Ascending aorta (tissue), 2 donors: ENCODE data around the gene TMEM235. TPM values are rescaled to one million over a fixed set of nuclear protein-coding genes. Genes with fewer than 3 reads are reported as not detected.

Source experiments
- DNase-seq, 2 donors: peaks; one replicate each; pipeline ENCODE4 v3.0.0-alpha.2; 2019; ENCODE audit warnings: low spot score in 2 of 2
- H3K27ac ChIP-seq, 2 donors: fragments of 200-600 bp; sonication (generic); one replicate each; pipeline ENCODE4 v1.5.1; 2016 to 2017; ENCODE audit warnings: mild to moderate bottlenecking in 1 of 2
- H3K27me3 ChIP-seq: fragments of 200-600 bp; sonication (generic); one replicate; pipeline ENCODE4 v1.5.1; 2017
- H3K36me3 ChIP-seq, 2 donors: fragments of 200-600 bp; sonication (generic); one replicate each; pipeline ENCODE4 v1.5.1; 2016
- H3K4me1 ChIP-seq, 2 donors: fragments of 200-600 bp; sonication (generic); one replicate each; pipeline ENCODE4 v1.5.1; 2016 to 2017; ENCODE audit warnings: mild to moderate bottlenecking in 1 of 2
- H3K4me3 ChIP-seq, 2 donors: fragments of 200-600 bp; sonication (generic); one replicate each; pipeline ENCODE4 v1.5.1; 2016 to 2017; ENCODE audit warnings: mild to moderate bottlenecking in 1 of 2
- H3K9me3 ChIP-seq, 2 donors: fragments of 200-600 bp; sonication (generic); one replicate each; pipeline ENCODE4 v1.5.1; 2016
- CTCF ChIP-seq, 3 experiments: fragments of 200-600 bp in 2 of 3; fragments of 450-650 bp in 1 of 3; sonication (generic) in 2 of 3; IDR thresholded peaks; one replicate each; pipeline ENCODE4 v1.5.1; 2016 to 2019; ENCODE audit warnings: antibody characterized with exemption in 3 of 3, mild to moderate bottlenecking in 1 of 3, moderate library complexity in 1 of 3
- intact Hi-C: fragments of 100-400 bp; cut with DNase I; formaldehyde crosslinking; loops from one replicate; pipeline ENCODE4 v1.15.1; 2023
- total RNA-seq: library from RNA; depleted of rRNA; stranded (reverse); fragments of >200 nt; gene quantifications from one replicate; pipeline ENCODE4 v1.1.0, GENCODE V29; 2016

Gene TMEM235
- total RNA-seq, 1 donor from 2014 or later: not detected

- intact Hi-C loops: no loop called here
- H3K27ac ChIP-seq: peak overlapping the region in 1 of 2 donors; percentile 14
Measured at GRCh38 chr17:78263736-78264340, 32.4 kb downstream of the TMEM235 start.

GRCh38 chr17:78264590-78264989 is 33.2 kb downstream of the TMEM235 start:
- no peak for DNase-seq
- no peak for TF ChIP-seq CTCF (IDR thresholded peaks at IDR 0.05)
- intact Hi-C loops: no loop called here
- H3K4me3 ChIP-seq: no peak overlapping the region
- no peaks in the 10 kb centered on the region for H3K9me3 ChIP-seq
- no peak overlapping the region for H3K27ac ChIP-seq
- no peaks in the 10 kb centered on the region for H3K4me1 ChIP-seq
- H3K27me3 ChIP-seq: no peaks in the 10 kb centered on the region
- H3K36me3 ChIP-seq: no peaks in the 10 kb centered on the region

More at GRCh38 chr17:78263736-78264340, 32.4 kb downstream of the TMEM235 start:
- no peak for DNase-seq
- Histone ChIP-seq H3K4me1 (no peaks in the 10 kb centered on the region), H3K9me3 (no peaks in the 10 kb centered on the region), H3K4me3 (no peak overlapping the region), H3K27me3 (no peaks in the 10 kb centered on the region), H3K36me3 (no peaks in the 10 kb centered on the region)
- TF ChIP-seq CTCF (IDR thresholded peaks at IDR 0.05): no peak

- DNase-seq: no peak
- intact Hi-C loops: no loop called here
- H3K27ac ChIP-seq: no peak overlapping the region
- no peaks in the 10 kb centered on the region for H3K27me3 ChIP-seq
- no peaks in the 10 kb centered on the region for H3K36me3 ChIP-seq
- H3K4me1 ChIP-seq: no peaks in the 10 kb centered on the region
- no peak for TF ChIP-seq CTCF (IDR thresholded peaks at IDR 0.05)
- H3K9me3 ChIP-seq: no peaks in the 10 kb centered on the region
- no peak overlapping the region for H3K4me3 ChIP-seq
Measured at GRCh38 chr17:78265121-78265520, 33.7 kb downstream of the TMEM235 start.

GRCh38 chr17:78266231-78266631 is 34.8 kb downstream of the TMEM235 start:
- no peak for DNase-seq
- Histone ChIP-seq H3K4me3 (no peak overlapping the region), H3K27me3 (no peaks in the 10 kb centered on the region), H3K36me3 (no peaks in the 10 kb centered on the region), H3K9me3 (no peaks in the 10 kb centered on the region), H3K27ac (no peak overlapping the region), H3K4me1 (no peaks in the 10 kb centered on the region)
- TF ChIP-seq CTCF (IDR thresholded peaks at IDR 0.05): no peak
- intact Hi-C loops: no loop called here

GRCh38 chr17:78266771-78267170 is 35.3 kb downstream of the TMEM235 start:
- H3K9me3 ChIP-seq: no peaks in the 10 kb centered on the region
- intact Hi-C loops: no loop called here
- DNase-seq: no peak
- no peaks in the 10 kb centered on the region for H3K27me3 ChIP-seq
- H3K4me3 ChIP-seq: no peak overlapping the region
- TF ChIP-seq CTCF (IDR thresholded peaks at IDR 0.05): no peak
- no peak overlapping the region for H3K27ac ChIP-seq
- H3K4me1 ChIP-seq: no peaks in the 10 kb centered on the region
- H3K36me3 ChIP-seq: no peaks in the 10 kb centered on the region
